Mammary epithelial cell (primary cell): ENCODE results near the gene PRSS33.

Experiments
- EZH2 ChIP-seq: IDR thresholded peaks from 2 replicates; pipeline ENCODE4 v1.6.1; 2012; ENCODE audit warnings: low read length, inconsistent platforms, borderline replicate concordance
- TF ChIP-seq, protein P1 (sequence below), 2 donors: IDR thresholded peaks in 1 of 2; conservative IDR thresholded peaks in 1 of 2; 2 replicates each; pipeline ENCODE4 v1.5.1; 2011 to 2012; ENCODE audit warnings: inconsistent platforms in 2 of 2, low read length in 2 of 2, mild to moderate bottlenecking in 2 of 2, control low read depth in 1 of 2, low read depth in 1 of 2; ENCODE audit not compliant: insufficient read depth in 1 of 2; ENCODE audit errors: extremely low read depth in 1 of 2

DNA sequence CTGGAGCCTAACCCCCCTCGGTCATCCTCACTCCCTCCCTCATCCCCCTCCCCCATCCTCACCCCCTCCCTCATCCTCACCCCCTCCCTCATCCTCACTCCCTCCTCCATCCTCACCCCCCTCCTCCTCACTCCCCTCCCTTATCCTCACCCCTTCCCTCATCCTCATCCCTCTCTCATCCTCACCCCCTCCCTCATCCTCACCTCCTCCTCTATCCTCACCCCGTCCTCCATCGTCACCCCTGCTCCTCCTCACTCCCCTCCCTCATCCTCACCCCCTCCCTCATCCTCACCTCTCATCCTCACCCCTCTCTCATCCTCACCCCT, 571 bp downstream of the PRSS33 start:
- TF ChIP-seq, protein P1, sequence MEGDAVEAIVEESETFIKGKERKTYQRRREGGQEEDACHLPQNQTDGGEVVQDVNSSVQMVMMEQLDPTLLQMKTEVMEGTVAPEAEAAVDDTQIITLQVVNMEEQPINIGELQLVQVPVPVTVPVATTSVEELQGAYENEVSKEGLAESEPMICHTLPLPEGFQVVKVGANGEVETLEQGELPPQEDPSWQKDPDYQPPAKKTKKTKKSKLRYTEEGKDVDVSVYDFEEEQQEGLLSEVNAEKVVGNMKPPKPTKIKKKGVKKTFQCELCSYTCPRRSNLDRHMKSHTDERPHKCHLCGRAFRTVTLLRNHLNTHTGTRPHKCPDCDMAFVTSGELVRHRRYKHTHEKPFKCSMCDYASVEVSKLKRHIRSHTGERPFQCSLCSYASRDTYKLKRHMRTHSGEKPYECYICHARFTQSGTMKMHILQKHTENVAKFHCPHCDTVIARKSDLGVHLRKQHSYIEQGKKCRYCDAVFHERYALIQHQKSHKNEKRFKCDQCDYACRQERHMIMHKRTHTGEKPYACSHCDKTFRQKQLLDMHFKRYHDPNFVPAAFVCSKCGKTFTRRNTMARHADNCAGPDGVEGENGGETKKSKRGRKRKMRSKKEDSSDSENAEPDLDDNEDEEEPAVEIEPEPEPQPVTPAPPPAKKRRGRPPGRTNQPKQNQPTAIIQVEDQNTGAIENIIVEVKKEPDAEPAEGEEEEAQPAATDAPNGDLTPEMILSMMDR (conservative IDR thresholded peaks at IDR 0.05 in 1 of 2, IDR thresholded peaks at IDR 0.05 in 1 of 2; ENCODE audit: extremely low read depth in 1 of 2, insufficient read depth in 1 of 2, low read depth in 1 of 2, low read length in 2 of 2): no peak
- no peak for TF ChIP-seq EZH2
